Hematopoietic multipotent progenitor cell treated with erythropoietin and hydrocortisone succinate and interleukin-3 and kit ligand, for 17 days (in vitro differentiated cells): ENCODE measurements around the gene IER3.

ENCODE experiments used
- DNase-seq: peaks from one replicate; pipeline ENCODE4 v3.0.0-alpha.2; 2015; ENCODE audit warnings: low spot score

IER3 gene

DNA sequence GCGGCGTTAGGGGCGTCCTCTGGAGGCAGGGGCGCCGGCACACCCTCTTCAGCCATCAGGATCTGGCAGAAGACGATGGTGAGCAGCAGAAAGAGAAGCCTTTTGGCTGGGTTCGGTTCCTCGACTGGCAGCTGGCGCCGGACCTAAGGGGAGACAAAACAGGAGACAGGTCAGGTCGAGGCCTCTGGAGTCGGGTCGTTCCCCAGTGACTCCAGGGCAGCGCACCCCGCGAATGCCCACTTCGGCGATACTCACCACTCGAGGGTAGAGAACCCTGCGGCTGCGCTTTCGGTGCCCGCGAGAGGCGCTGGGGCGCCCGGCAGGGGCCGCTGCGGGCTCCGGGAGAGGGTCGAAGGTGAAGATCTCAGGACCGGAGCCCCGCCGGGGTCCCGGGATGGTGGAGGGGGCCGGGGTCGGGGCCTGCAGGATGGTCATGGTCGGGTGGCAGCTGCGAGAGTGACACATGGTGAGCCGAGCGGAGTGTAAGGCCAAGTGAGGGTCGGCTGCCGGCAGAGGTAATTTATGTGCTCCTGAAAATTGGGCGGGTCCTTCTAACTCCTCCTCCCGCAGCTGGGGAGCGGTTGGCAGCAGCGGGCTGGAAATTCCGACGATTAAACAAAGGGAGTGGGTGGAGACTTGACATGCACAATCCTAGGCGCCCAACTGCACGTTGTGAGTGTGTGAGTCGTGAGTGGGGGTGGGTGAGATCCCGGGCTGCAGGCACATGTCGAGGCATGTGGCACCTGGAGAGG lies at the start of gene IER3:
IER3 (minus strand) TSS at position 494 of the 752 bp plus-strand sequence; CDS start at position 465, 29 bp downstream.
- peak; percentile 74 for DNase-seq

DNA sequence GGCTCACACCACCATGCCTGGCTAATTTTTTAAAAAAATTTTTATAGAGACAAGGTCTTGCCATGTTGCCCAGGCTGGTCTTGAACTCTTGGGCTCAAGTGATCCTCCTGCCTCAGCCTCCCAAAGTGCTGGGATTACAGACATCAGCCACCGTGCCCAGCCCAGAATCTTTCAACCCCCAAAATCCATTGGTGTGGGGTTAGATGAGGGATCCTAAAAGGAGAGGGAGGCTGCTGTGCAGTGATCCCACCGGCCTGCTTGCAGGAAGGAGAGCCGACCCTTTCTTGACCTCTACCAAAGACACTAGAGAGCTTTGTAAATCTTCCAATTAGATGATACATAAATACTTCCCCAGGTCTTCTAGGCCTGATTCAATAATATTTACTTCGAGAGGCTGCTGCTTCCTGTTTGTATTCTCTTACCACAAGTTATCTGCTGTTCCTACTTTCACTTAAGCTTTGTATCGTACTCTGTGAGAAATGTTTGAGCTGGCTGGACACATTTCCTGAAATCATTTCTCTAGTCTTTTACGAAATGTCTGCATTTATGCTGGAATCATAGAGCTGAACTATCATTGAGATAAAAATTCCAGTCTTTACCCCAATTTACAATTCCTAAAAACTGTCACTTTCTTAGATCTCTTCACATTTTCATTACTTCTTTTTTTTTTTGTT lies 49.3 kb upstream of the IER3 start:
- DNase-seq: no peak

- no peak for DNase-seq
Measured at GRCh38 chr6:30792786-30793185, 48.4 kb upstream of the IER3 start.

DNA sequence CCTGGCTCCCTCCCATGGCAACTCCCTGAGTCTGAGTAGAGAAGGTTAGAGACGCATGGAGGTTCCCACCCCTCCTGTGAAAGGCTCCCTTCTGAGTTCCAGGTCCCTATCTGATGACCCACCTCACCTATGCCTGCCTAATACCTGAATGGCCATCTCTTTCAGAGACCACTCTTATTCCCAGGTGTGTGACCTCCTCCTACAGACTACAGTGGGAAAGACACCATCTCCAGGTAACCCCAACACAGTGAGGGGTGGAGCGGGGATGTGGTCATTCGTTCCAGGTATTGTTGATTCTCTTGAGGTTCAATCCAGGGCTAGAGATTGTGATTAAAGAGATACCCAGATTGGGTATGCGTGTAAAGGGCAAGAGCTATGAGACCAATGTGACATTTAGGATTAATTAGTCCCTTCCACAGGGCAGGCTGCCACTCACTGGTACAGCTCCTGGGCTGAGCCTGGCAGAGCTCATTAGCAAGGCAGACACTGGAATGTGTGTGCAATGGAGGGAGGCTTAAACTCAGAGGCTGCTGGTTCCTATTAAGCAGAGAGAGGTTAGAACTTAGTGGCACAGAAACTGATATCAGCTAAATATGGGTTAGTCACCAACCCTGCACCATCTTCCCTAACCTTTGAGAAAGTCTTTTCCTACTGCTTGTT lies 46.5 kb upstream of the IER3 start:
- no peak for DNase-seq

DNA sequence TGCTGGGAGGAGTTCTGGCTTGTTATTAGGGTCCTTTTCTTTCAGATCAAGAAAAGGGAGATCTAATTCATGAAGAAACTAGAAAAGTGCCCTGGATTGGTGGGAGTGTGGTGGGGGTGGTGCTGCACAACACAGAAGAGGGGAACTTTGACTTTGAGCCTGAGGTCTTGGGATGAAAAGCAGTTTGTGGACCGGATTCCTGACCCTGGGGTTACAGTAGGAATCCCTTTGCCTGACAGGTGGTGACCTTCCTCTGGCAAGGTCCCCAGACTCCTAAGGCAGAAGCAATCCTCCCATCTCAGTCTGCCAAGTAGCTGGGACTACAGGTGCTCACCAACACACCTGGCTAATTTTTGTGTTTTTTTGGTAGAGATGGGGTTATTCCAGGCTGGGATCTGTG lies 45.3 kb upstream of the IER3 start:
- DNase-seq: no peak

DNA sequence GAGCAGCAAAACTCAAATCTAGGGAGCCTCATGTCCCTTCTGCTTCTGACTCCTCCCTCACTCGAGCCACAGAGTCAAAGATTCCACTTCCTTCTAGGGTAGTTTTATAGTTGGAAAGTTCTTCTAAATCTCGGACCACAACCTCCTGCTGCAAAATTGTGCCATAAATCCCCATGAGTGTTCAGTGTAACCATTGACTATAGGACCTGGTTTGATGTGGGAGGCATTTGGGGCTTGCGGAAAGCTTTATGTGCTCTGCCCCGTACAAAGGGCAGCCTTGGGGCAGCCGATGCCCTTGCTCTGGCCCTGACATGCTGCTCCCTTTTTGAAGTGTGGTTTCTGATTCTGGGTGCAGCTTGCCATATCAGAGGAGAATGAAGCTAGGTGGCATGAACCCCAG lies 43.6 kb upstream of the IER3 start:
- no peak for DNase-seq

- no peak for DNase-seq
Measured at GRCh38 chr6:30782425-30783014, 38.2 kb upstream of the IER3 start.

DNA sequence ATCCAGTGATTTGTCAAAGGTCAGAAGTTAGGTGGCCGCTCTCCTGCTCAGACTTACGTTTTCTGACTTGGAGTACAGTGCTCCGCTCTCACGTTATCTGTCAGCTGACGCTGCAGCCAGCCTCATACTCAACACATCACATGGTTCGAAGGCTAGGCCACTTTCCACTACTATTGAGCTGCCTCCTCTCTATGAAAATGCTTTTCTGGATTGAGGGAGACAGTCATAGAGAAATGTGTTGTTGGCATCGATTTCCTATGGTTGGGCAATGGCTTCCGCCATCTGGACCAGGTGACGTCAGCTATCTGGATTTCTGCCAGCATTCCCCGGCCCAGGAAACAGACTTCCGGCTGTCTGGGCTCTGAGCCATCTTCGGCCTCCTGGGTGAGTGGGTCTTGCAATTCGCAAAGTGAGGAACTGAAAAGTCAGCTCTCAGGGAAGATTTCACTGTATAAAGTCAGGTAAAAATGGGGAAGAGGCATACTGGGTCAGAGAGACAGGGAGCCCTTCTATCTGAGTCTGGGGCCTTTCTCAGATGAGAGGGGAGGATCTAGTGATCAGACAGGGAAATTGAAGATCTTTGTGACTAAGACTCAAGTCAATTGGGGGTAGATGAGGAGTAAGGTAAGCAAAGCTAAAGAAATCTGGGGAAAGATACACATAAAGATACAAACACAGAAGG lies 37.5 kb upstream of the IER3 start:
- DNase-seq: peak; percentile 71

- DNase-seq: no peak
Measured at GRCh38 chr6:30781395-30781742, 37.0 kb upstream of the IER3 start.

- DNase-seq: no peak
Measured at GRCh38 chr6:30780642-30780920, 36.2 kb upstream of the IER3 start.

DNA sequence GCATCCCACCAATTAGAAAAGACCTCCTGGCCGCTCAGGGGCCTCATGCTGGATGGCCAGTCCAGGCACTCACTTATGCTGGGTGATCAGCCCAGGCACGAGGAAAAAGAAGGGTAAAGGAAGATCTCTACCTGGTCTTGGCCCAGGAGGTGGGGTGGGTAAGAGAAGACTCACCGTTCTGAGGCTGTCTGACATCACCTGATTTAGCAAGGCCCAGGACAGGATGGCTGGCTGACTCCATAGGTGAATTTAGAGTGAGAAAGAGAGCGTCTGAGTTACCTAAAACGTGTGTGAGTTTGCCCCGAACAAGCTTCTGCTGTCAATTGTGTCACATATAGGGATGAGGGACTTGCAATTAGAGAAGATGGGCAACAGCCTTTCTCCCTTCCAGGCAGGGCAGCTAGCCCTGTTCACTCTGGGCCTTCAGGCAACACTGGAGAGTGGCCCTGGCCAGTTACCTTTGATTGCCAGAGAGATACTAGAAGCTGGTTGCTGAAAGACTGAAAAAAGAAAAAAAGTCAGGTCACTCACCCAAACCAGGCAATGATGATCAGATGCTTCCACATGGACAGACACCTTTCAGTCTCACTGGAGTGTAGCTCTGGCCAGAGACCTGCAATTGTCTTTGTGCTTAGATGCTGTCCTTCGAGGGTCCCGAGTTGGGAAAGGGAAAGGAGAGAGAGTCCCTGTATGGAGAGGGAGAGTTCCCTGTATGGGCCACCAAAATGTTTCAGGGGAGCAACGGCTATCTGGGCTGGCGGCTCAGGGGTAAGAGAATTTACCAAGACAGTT lies 35.7 kb upstream of the IER3 start:
- DNase-seq: no peak

- no peak for DNase-seq
Measured at GRCh38 chr6:30778001-30778635, 33.8 kb upstream of the IER3 start.

- DNase-seq: no peak
Measured at GRCh38 chr6:30777155-30777485, 32.8 kb upstream of the IER3 start.

DNA sequence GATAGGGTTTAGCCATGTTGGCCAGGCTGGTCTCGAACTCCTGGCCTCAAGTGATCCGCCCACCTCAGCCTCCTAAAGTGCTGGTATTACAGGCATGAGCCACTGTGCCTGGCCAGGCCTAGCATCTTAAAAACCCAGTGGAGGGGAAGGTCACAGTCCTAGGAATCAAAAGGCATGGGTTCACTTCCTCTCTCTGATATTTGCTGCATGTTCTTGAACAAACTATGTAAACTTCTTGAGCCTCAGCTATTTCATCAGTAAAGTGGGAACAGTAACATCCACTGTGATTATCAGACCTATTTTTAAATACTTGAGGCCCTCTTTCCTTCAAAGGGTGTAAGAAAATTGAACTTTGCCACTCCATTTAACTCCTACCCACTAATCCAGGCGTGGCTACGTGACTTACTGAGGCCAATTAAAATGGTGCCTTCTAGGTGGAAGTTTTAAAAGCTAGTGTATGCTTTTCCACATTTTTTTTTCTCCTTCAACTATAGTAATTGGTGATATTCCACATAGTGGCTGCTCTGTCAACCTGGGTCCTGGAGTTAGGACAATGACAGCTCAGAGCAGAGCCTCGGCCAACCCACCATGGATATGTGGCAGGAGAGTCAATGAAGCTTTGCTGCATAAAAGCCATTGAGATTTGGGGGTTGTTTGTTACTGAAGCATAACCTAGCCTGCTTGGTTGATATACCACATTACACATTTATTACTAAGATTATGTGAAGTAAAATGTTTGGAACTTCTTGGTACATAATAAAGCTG lies 32.2 kb upstream of the IER3 start:
- DNase-seq: no peak

- no peak for DNase-seq
Measured at GRCh38 chr6:30775104-30775503, 30.8 kb upstream of the IER3 start.

- DNase-seq: no peak
Measured at GRCh38 chr6:30774701-30775100, 30.4 kb upstream of the IER3 start.

DNA sequence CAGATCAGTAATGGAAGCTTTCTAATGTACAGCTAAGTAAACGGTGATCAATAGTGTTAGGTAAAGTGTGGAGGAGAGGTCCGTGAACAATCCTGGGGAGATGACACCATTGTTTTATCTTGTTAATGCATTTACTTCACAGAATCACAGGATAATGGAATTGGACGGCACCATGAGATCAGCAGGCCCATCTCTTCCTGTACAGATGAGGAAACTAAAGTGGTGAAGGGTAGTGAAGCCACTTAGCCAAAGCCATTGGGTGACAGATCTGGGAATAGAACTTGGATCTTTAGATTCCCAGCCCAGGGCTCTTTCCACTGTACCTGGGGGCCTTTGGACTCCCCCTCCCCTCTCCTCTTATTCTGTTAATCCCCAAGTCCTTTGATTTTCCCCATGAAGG lies 26.2 kb upstream of the IER3 start:
- DNase-seq: no peak

DNA sequence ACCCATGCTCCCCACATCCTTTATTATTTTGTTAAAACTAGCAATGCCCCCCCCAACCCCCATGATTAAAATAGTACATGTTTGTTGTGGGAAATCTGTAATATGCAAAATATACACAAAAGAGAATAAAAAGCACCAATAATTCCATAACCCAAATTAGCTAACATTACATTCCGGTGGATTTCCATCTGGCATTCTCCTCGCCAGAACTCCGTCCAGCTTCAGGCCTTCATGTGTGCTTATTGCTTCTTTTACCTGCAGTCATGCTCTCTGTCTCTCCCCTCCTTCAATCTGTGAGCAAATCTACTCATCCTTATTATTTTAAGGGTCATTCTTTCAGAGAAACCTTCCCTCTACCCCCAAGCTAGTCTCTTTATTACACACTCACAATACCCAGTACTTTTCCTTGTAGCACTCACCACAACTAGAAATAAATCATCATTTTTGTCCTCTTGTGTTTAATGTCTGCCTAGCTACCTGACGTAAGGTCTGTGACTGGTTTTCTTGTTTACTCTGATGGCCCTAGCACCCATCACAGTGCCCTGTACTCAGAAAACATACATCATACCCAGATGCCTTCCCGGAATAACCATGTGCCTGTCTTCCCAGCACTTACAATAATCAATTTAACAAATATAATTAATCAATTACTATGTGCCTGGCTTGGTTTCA lies 25.6 kb upstream of the IER3 start:
- no peak for DNase-seq

GRCh38 chr6:30769088-30769852 lies 24.9 kb upstream of the IER3 start:
- no peak for DNase-seq
